AG08396 (cell line): ENCODE data around the gene TGFB2.

Source experiments
- DNase-seq: peaks from one replicate; pipeline ENCODE4 v3.0.0; 2012; ENCODE audit warnings: low spot score, mixed read lengths

The TGFB2 gene

GRCh38 chr1:218488986-218489385 is 143.8 kb downstream of the TGFB2 start:
- no peak for DNase-seq

- DNase-seq: no peak
These were observed 145.3 kb downstream of the TGFB2 start for GRCh38 chr1:218490406-218490922.

DNA sequence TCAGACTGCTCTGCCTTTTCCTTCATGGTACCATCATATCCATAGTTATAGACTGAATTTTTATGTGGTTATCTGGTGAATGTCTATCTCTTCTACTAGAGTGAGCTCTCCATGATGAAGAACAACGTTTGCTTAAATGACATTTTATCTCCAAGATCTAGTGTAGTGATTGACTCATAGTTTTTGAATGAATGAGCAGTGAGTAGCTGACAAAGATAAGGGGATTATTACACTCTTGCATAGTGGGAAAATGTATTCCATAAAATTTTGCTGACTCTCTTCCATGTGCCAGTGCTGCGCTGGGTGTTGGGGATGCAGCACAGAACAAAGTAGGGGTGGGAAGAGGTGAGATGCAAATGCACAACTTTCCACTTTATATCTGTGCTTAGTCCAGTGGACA is 147.7 kb downstream of the TGFB2 start:
- no peak for DNase-seq

GRCh38 chr1:218493986-218494385 is 148.8 kb downstream of the TGFB2 start:
- no peak for DNase-seq
